Activated naive CD4-positive, alpha-beta T cell (primary cell): ENCODE results near the gene SLC50A1.
A peak's percentile ranks its signal among the peaks of the same experiment; 100 is the strongest.
"Not testable (repeated sequence)": the region's sequence is repeated elsewhere in the genome, so short reads cannot be mapped to it uniquely, and the experiment has no call there.

ENCODE experiments used
- DNase-seq, 4 experiments: peaks; one replicate each; lab custom pipeline; 2025; lab: John Stamatoyannopoulos, UW

SLC50A1 gene

GRCh38 chr1:155134880-155135414, 705 bp upstream of the SLC50A1 start:
- no peak for DNase-seq

DNA sequence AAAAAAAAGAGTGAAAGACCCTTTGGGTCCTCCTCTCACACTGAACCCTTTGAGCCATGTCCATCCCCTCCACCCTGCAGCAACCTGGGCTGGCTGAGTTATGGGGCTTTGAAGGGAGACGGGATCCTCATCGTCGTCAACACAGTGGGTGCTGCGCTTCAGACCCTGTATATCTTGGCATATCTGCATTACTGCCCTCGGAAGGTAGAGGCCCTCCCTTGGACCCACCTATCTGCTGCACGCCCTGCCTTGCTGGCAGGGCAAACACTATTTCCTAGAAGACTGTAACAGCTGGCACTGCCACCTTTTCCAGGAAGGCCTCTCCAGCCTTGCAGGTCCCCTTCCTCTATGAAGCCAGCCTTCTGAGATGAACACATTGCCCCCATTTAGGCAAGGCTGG, 1.1 kb downstream of the SLC50A1 start:
- no peak for DNase-seq

- DNase-seq = no peak
Observed at GRCh38 chr1:155137154-155137949, 1.7 kb downstream of the SLC50A1 start.

DNA sequence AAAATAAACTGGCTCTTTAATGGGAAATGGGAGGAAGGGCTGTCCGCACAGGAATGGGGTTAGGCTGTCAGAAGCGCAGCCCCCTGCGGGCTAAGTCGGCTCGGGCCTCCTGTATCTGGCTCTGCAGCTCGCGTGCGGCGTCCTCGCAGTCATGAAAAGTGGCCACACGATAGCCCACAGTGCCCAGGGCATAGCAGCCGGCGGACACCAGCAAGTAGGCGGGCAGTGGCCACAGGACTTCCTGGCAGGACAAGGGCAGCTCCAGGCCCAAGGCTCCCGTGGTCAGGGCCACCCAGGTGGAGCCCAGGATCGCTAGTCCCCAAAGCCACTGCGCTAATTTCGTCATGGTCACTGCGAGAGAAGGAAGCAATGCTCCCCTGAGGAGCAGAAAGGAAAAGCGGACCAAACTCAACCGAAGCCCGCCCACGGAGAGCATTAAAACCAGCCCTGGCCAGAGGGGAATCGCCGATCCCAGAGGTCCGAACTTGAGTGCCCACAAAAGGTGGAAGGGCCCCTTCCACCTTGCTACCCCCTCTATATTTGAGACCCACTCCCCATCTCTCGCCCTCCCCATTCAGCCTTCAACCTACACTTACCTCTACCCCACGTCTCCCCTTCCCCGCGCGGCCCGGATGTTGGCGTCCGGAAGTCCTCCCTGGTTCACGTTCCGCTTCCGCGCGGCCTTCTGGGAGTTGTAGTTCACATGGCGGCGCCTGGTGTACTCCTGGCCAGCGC, 4.4 kb downstream of the SLC50A1 start, which contains the start of gene DPM3:
Gene DPM3 (minus strand): TSS at position 637 of the 735 bp plus-strand sequence. CDS start 291 bp downstream, at position 346.
- peak; percentile 50 to 83 (median 76) for DNase-seq

- DNase-seq = no peak
Observed at GRCh38 chr1:155140630-155140953, 4.9 kb downstream of the SLC50A1 start.

DNA sequence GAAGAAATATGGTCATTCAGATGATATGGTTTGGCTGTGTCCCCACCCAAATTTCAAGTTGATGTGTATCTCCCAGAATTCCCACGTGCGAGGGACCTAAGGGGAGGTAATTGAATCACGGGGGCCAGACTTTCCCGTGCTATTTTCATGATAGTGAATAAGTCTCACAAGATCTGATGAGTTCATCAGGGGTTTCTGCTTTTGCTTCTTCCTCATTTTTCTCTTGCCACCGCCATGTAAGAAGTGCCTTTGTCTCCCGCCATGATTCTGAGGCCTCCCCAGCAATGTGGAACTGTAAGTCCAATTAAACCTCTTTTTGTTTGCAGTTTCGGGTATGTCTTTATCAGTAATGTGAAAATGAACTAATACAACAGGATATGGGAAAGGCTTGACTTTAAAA, 6.1 kb downstream of the SLC50A1 start:
- no peak for DNase-seq

DNA sequence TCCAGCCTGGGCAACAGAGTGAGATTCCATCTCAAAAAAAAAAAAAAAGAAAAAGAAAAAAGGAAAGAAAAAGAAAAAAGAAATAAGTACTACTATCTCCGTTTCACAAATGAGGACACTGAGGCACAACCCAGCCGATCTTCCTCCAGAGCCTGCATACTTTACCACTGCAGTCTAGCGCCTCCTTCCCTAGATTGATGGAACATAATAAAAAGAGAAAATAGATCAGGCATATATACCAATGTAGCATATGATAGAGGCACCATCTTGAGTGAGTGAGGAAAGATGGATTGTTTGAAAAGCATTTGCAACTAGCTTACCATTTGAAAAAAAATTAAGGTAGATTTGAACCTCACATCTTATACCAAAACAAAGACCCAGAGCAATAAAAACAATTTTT, 9.8 kb downstream of the SLC50A1 start:
- DNase-seq = no peak

DNA sequence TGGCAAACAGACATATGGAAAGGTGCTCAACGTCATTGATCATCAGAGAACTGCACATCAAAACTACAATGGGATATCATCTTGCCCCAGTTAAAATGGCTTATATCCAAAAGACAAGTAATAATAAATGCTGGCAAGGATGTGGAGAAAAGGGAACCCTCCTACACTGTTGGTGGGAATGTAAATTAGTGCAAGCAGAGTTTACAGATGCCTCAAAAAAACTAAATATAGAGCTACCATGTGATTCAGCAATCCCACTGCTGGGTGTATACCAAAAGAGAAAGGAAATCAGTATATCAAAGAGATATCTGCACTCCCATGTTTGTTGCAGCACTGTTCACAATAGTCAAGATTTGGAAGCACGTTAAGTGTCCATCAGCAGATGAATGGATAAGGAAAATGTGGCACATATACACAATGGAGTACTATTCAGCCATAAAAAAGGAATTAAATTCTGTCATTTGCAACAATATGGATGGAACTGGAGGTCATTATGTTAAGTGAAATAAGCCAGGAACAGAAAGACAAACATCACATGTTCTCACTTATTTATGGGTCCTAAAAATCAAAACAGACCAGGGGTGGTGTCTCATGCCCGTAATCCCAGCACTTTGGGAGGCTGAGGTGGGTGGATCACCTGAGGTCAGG, 20.5 kb downstream of the SLC50A1 start:
- DNase-seq = not testable (repeated sequence)

GRCh38 chr1:155158991-155159390, 23.3 kb downstream of the SLC50A1 start:
- DNase-seq = no peak

GRCh38 chr1:155160128-155160527, 24.5 kb downstream of the SLC50A1 start:
- DNase-seq = no peak

DNA sequence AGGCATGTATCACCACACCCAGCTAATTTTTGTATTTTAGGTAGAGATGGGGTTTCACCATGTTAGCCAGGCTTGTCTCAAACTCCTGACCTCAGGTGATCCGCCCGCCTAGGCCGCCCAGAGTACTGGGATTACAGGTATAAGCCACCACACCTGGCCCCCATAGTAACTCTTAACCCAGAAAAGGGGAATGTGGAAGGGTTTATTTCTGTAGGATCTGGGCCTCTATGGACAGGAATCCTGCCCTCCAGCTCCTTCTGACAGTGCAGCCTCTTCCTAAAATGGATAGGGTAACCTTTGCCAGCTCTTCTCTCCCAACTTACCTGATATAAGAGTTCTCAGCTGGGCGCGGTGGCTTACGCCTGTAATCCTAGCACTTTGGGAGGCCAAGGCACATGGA, 27.0 kb downstream of the SLC50A1 start:
- DNase-seq = not testable (repeated sequence)

DNA sequence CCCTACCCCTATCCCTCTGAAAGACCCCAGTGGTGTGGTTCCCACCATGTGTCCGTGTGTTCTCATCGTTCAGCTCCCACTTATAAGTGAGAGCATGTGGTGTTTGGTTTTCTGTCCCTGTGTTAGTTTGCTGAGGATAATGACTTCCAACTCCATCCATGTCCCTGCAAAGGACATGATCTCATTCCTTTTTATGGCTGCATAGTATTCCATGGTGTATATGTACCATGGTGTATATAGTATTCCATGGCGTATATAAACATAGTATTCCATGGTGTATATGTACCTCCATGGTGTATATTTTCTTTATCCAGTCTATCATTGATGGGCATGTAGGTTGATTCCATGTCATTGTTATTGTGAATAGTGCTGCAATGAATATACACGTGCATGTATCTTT, 28.1 kb downstream of the SLC50A1 start:
- DNase-seq = not testable (repeated sequence)

- DNase-seq = not testable (repeated sequence)
Observed at GRCh38 chr1:155164625-155165024, 29.0 kb downstream of the SLC50A1 start.

- no peak for DNase-seq
Observed at GRCh38 chr1:155166051-155166470, 30.4 kb downstream of the SLC50A1 start.

DNA sequence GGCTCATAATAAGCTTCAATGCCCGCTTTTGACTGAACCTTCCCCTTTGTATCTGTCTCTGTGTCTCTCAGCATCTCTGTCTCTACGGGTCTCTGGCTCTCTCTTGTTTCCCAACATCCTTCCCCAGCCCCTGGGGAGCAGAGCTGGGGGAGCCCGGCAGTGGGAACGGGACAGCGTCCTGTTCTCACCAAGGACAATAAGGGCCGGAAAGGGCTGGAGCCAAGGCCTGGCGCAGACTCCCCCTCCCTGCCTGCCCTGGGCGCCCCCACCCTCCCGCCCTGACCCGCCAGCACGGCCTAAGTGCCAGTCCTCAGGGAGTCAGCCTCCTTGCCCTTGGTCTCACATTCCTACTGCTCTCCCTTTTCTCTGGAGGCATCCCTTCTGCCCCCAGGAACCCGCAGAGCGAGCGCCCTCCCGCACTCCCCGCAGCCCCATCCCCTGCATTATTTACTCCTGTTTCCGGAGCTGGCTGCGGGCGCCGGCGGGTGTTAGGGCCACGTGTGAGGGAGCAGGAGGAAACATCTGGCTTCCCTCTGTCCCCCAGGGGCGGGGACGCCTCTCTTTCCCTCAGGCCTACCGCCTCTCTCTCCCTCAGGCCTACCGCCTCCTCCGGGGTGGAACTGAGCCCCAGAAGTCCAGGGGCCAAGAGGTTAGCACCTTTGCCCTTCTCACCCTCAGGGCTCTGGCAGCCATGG, 31.0 kb downstream of the SLC50A1 start:
- no peak for DNase-seq

- DNase-seq = peak; percentile 52 to 84 (median 81)
Observed at GRCh38 chr1:155167166-155168104, 31.8 kb downstream of the SLC50A1 start.

GRCh38 chr1:155168105-155168445, 32.4 kb downstream of the SLC50A1 start:
- DNase-seq = not testable (repeated sequence)

- DNase-seq = no peak
Observed at GRCh38 chr1:155168456-155169210, 33.0 kb downstream of the SLC50A1 start.

- no peak for DNase-seq
Observed at GRCh38 chr1:155169541-155169940, 33.9 kb downstream of the SLC50A1 start.
